Measurements from ENCODE around the gene CA9. TPM values are rescaled to one million over a fixed set of nuclear protein-coding genes. Genes with fewer than 3 reads are reported as not detected.

CA9 gene
- total and polyA plus RNA-seq, 9 of the 15 experiments (the other 6 are each of a cell fraction or from before 2014, with no cell fraction given): 0.15 to 10.6 (median 0.60) TPM; not detected in 4

- no peak for TF ChIP-seq ESRRB (CRISPR knock-in tag; IDR thresholded peaks at IDR 0.05; ENCODE audit: borderline replicate concordance)
- TF ChIP-seq KAT7 (CRISPR knock-in tag; IDR thresholded peaks at IDR 0.05; ENCODE audit: borderline replicate concordance): no peak
- TF ChIP-seq RNF219 (CRISPR knock-in tag; IDR thresholded peaks at IDR 0.05): no peak
- no peak for TF ChIP-seq ZNF263 (CRISPR knock-in tag; IDR thresholded peaks at IDR 0.05; ENCODE audit: borderline replicate concordance)
- 0 out of 2 replicates have a peak, but pooled peaks have one; percentile 51 for TF ChIP-seq YBX1 (IDR thresholded peaks at IDR 0.05)
- TF ChIP-seq CBX1 (IDR thresholded peaks at IDR 0.05; ENCODE audit: low read depth): no peak
- TF ChIP-seq LEF1 (IDR thresholded peaks at IDR 0.05): 0 out of 2 replicates have a peak, but pooled peaks have one; percentile 4
- no peak for TF ChIP-seq ZNF444 (CRISPR knock-in tag; IDR thresholded peaks at IDR 0.05)
- no peak for TF ChIP-seq SNAPC5 (CRISPR knock-in tag; IDR thresholded peaks at IDR 0.05)
- no peak for TF ChIP-seq XRCC3 (IDR thresholded peaks at IDR 0.05)
- peak; percentile 9 for TF ChIP-seq KDM5B (IDR thresholded peaks at IDR 0.05; ENCODE audit: insufficient replicate concordance, low read depth, low read length)
- no peak for TF ChIP-seq KAT8 (IDR thresholded peaks at IDR 0.05; ENCODE audit: low read depth)
- no peak for TF ChIP-seq SMAD1 (IDR thresholded peaks at IDR 0.05; ENCODE audit: low read depth, low read length, partially characterized antibody)
- TF ChIP-seq NFRKB (IDR thresholded peaks at IDR 0.05; ENCODE audit: low read depth): peak; percentile 61; the same call in 1 of the 2 replicates
- TF ChIP-seq MGA (IDR thresholded peaks at IDR 0.05): no peak
Observed at GRCh38 chr9:35730486-35730854, 56.7 kb downstream of the CA9 start (continued).

All from K562 (cell line).